BJ (cell line): Measurements from ENCODE around the gene OR6S1. TPM values are rescaled to one million over a fixed set of nuclear protein-coding genes. Genes with fewer than 3 reads are reported as not detected.

Experiments
- CTCF ChIA-PET: fragments of 350-600 bp; formaldehyde crosslinking; extraction: SDS; loops from one replicate; lab custom pipeline; 2021; ENCODE audit warnings: antibody characterized with exemption, inconsistent platforms; lab: Yijun Ruan, JAX
- POLR2A ChIA-PET: fragments of 300-600 bp; sonication (Branson Sonifier 250); formaldehyde crosslinking; extraction: SDS; loops from one replicate; lab custom pipeline; 2021; ENCODE audit warnings: antibody characterized with exemption; lab: Charles Lee
- DNase-seq: peaks from one replicate; pipeline ENCODE4 v3.0.0-alpha.2; 2011; ENCODE audit warnings: low read depth
- H3K27me3 ChIP-seq: 2 replicates; pipeline ENCODE4 v1.6.0; 2011; ENCODE audit warnings: low read length; ENCODE audit not compliant: control insufficient read depth, insufficient read depth
- H3K36me3 ChIP-seq: 2 replicates; pipeline ENCODE4 v1.5.1; 2011; ENCODE audit warnings: low read length; ENCODE audit not compliant: control insufficient read depth, insufficient read depth
- H3K4me3 ChIP-seq: 2 replicates; pipeline ENCODE4 v1.5.1; 2011; ENCODE audit warnings: low read depth, mild to moderate bottlenecking, control low read depth, low read length
- polyA plus RNA-seq: library from polyadenylated mRNA; depleted of rRNA; stranded (reverse); fragments of >200 nt; gene quantifications from 2 replicates; pipeline ENCODE4 v1.2.3, GENCODE V29; 2011
- TF ChIP-seq, protein P1 (sequence below): IDR thresholded peaks from 2 replicates; pipeline ENCODE4 v1.5.1; 2011; ENCODE audit warnings: low read depth, mild to moderate bottlenecking, control low read depth, inconsistent platforms, low read length, moderate library complexity; ENCODE audit not compliant: insufficient read depth

Gene OR6S1
- polyA plus RNA-seq, 1 experiment = not detected

DNA sequence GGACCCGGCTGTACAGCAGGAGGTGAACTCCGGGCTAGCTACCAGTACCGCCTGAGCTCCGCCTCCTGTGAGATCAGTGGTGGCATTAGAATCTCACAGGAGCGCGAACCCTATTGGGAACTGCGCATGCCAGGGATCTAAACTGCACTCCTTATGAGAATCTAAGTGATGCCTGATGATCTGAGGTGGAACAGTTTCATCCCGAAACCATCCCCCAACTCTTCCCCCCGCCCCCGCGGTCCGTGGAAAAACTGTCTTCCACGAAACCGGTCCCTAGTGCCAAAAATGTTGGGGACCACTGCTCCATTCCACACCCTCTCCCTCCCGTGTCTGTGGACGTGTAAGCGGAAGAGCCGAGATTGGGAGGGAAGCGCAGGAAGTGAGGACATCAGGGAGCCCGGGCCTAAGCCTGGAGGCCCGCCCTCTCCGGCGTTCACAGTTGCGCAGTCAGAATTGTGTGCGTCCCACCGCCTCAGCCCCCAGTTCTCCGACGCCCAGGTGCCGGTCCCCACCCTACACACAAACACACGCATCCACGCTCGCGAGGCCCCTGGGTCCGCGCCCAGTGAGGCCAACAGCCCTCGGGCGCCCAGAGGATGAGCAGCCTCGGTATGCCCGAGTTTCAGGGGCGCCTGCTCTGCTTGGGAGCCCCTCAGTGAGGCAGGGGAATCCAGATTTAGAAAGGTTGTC is 41.1 kb upstream of the OR6S1 start:
- TF ChIP-seq, protein P1, sequence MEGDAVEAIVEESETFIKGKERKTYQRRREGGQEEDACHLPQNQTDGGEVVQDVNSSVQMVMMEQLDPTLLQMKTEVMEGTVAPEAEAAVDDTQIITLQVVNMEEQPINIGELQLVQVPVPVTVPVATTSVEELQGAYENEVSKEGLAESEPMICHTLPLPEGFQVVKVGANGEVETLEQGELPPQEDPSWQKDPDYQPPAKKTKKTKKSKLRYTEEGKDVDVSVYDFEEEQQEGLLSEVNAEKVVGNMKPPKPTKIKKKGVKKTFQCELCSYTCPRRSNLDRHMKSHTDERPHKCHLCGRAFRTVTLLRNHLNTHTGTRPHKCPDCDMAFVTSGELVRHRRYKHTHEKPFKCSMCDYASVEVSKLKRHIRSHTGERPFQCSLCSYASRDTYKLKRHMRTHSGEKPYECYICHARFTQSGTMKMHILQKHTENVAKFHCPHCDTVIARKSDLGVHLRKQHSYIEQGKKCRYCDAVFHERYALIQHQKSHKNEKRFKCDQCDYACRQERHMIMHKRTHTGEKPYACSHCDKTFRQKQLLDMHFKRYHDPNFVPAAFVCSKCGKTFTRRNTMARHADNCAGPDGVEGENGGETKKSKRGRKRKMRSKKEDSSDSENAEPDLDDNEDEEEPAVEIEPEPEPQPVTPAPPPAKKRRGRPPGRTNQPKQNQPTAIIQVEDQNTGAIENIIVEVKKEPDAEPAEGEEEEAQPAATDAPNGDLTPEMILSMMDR = 0 out of 2 replicates have a peak, but pooled peaks have one; percentile 13
- ChIA-PET CTCF (interaction anchor here (0.7 to 4.1 kb wide), 6 partner anchors 8 to 355 kb away, joined by 3 to 19 read pairs (median 12); partner anchors contain the start of gene APEX1), POLR2A (interaction anchor here (0.6 to 1.0 kb wide), 4 partner anchors 20 to 221 kb away, joined by 3 read pairs; partner anchors contain the start of gene PIP4P1)
- Histone ChIP-seq H3K27me3 (no peaks in the 10 kb centered on the region), H3K36me3 (no peaks in the 10 kb centered on the region), H3K4me3 (peak overlapping the region; percentile 79)
- DNase-seq = no peak

DNA sequence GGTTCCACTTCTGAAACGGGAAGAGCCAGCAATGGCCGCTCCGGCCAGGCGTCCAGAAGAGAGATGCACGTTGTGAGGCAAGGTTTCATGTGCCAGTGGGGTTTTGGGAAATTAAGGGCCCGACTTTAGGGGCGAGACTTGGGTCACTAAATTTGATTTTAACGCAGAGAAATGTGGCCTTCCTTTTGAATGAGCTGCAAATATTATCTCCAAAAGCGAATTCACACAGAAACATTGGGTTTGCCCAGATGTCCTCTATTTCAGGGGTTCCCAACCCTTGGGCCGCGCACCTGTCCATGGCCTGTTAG is 40.6 kb upstream of the OR6S1 start:
- TF ChIP-seq, protein P1 = no peak
- Histone ChIP-seq H3K4me3 (peak overlapping the region; percentile 79), H3K27me3 (no peaks in the 10 kb centered on the region), H3K36me3 (no peaks in the 10 kb centered on the region)
- DNase-seq = no peak
- ChIA-PET POLR2A (interaction anchor here (0.6 to 1.0 kb wide), 4 partner anchors 20 to 221 kb away, joined by 3 read pairs; partner anchors contain the start of gene PIP4P1), CTCF (interaction anchor here (1.2 to 4.1 kb wide), 4 partner anchors 9 to 355 kb away, joined by 4 to 19 read pairs (median 12); partner anchors contain the start of gene CCNB1IP1)

DNA sequence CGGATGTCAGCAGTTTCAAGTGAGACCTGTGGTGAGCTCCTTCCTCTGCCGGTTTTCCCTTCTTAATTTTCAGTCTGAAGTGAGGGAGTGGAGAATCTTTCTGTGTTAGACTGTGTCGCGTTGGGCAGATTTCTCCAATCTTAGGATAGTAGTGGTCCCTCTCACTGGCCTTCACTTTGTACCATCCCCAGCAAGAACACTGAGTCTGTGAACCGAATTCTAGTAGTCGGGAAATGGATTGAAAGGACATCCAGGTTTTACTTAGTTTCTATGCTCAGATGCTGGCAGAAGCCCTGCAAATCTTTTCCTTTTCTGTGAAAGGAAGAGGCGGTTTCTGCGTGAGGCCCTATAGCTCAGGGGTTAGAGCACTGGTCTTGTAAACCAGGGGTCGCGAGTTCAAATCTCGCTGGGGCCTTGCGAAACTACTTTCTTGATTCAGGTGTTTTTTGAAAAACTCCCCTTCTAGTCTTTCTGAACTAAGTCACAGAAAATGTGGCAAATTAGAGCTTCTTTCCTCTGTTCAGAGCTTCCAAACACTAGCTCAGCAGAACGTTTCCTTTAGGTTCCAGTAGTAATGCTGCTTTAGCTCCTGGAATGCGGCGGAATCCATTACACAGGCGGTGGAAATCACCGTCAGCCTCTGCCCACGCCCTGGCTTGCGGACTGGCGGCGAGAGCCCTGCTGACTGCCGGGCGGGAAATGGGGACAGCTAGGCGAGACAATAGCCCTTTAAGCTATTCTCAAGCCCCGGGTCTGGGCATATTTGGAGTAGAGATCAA is 40.0 kb upstream of the OR6S1 start:
- ChIA-PET POLR2A (interaction anchor here (0.5 to 1.0 kb wide), 5 partner anchors 19 to 339 kb away, joined by 3 read pairs; partner anchors contain the start of gene PIP4P1), CTCF (interaction anchor here (0.8 to 4.1 kb wide), 10 partner anchors 9 to 354 kb away, joined by 3 to 19 read pairs (median 4); partner anchors contain the start of gene CCNB1IP1)
- peak overlapping the region; percentile 79 for H3K4me3 ChIP-seq
- H3K36me3 ChIP-seq = no peaks in the 10 kb centered on the region
- no peaks in the 10 kb centered on the region for H3K27me3 ChIP-seq
- DNase-seq = no peak
- TF ChIP-seq, protein P1 = no peak

DNA sequence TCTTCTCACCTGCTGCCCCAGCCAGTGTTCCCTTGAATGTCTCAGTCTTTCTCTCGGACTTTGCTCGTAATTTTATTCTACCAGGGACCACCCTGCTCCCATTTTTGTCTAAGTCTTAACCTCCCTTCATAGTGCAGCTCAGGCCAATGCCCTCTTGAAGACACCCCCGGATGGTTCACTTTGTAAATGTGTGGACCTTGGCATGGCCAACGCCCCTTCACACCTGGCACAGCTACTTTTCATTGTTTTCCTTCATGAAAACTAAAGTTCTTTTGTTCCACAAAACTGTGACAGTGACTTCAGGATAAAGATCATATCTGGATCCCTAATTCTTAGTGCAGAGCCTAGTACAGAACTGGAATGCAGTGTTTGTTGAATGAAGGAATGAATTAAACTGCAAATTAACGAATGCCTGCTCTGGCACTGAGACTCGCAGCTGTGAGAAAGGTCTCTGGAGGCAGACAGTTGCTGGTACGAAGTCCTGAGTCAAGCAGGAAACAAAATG is 39.4 kb upstream of the OR6S1 start:
- ChIA-PET POLR2A (interaction anchor here (0.5 kb wide), 1 partner anchor 338 kb away, joined by 3 read pairs; no protein-coding TSS in a partner anchor), CTCF (interaction anchor here (0.8 to 4.1 kb wide), 10 partner anchors 10 to 354 kb away, joined by 3 to 19 read pairs (median 4); partner anchors contain the start of gene CCNB1IP1)
- peaks cover under 1% of the 10 kb centered on the region; the same call in 1 of the 2 replicates for H3K27me3 ChIP-seq
- TF ChIP-seq, protein P1 = no peak
- DNase-seq = no peak
- H3K4me3 ChIP-seq = peak overlapping the region; percentile 38
- no peaks in the 10 kb centered on the region for H3K36me3 ChIP-seq

DNA sequence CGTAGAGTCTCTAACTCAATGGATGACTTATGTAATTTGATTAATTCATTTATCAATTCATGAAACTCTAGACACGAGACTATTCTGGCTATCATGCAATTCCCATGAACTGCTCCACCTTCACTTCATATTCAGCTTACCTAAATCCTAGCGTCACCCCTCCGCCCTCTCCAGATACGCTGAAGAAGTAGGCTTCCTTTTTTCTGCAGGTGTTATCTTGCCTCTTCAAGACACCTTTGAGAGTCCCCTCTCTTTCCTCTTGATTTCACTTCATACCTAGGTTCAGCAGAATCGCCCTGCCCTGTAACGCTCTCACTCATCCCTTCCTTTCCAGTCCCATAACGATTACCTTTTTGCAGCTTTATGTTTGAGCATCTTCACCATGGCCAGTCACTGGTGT is 38.9 kb upstream of the OR6S1 start:
- ChIA-PET POLR2A (no interaction called here), CTCF (interaction anchor here (0.6 to 4.1 kb wide), 7 partner anchors 11 to 353 kb away, joined by 3 to 19 read pairs (median 3); no protein-coding TSS in a partner anchor)
- peaks cover 1% of the 10 kb centered on the region; the same call in 1 of the 2 replicates for H3K27me3 ChIP-seq
- no peak overlapping the region; the same call in 1 of the 2 replicates for H3K4me3 ChIP-seq
- H3K36me3 ChIP-seq = no peaks in the 10 kb centered on the region
- DNase-seq = no peak
- TF ChIP-seq, protein P1 = no peak
